Hepatocyte (in vitro differentiated cells): ENCODE results near the gene MID1. TPM values are rescaled to one million over a fixed set of nuclear protein-coding genes. Genes with fewer than 3 reads are reported as not detected.

ENCODE experiments used
- DNase-seq: peaks from one replicate; pipeline ENCODE4 v3.0.0-alpha.2; 2016; ENCODE audit warnings: low spot score
- H2AFZ ChIP-seq: fragments of 200-600 bp; sonication (generic); 2 replicates; pipeline ENCODE4 v1.6.0; 2016; ENCODE audit warnings: antibody characterized with exemption, mild to moderate bottlenecking
- H3K27ac ChIP-seq: fragments of 200-600 bp; sonication (generic); 2 replicates; pipeline ENCODE4 v1.5.1; 2016; ENCODE audit warnings: mild to moderate bottlenecking
- H3K27me3 ChIP-seq: fragments of 200-600 bp; sonication (generic); 2 replicates; pipeline ENCODE4 v1.6.1; 2016
- H3K36me3 ChIP-seq: fragments of 200-600 bp; sonication (generic); replicated peaks from 2 replicates; pipeline ENCODE4 v1.5.1; 2016; ENCODE audit warnings: low read depth; ENCODE audit not compliant: insufficient read depth
- H3K4me1 ChIP-seq: fragments of 200-600 bp; sonication (generic); 2 replicates; pipeline ENCODE4 v1.5.1; 2016; ENCODE audit warnings: mild to moderate bottlenecking, moderate library complexity; ENCODE audit not compliant: insufficient read depth
- H3K4me2 ChIP-seq: fragments of 200-600 bp; sonication (generic); 2 replicates; pipeline ENCODE4 v1.6.0; 2016
- H3K4me3 ChIP-seq: fragments of 200-600 bp; sonication (generic); 2 replicates; pipeline ENCODE4 v1.5.1; 2016; ENCODE audit warnings: mild to moderate bottlenecking
- H3K79me2 ChIP-seq: fragments of 200-600 bp; sonication (generic); 2 replicates; pipeline ENCODE4 v1.6.0; 2017; ENCODE audit warnings: mild to moderate bottlenecking
- H3K9me2 ChIP-seq: fragments of 200-600 bp; sonication (generic); replicated peaks from 2 replicates; pipeline ENCODE4 v1.6.0; 2017; ENCODE audit warnings: mild to moderate bottlenecking; ENCODE audit not compliant: insufficient read depth
- H3K9me3 ChIP-seq: fragments of 200-600 bp; sonication (generic); 2 replicates; pipeline ENCODE4 v1.5.1; 2016; ENCODE audit warnings: low read depth, mild to moderate bottlenecking
- H4K20me1 ChIP-seq: fragments of 200-600 bp; sonication (generic); 2 replicates; pipeline ENCODE4 v1.6.0; 2016; ENCODE audit warnings: mild to moderate bottlenecking; ENCODE audit not compliant: insufficient read depth, poor library complexity, severe bottlenecking
- CTCF ChIP-seq: fragments of 200-600 bp; sonication (generic); IDR thresholded peaks from 2 replicates; pipeline ENCODE4 v1.5.1; 2016; ENCODE audit warnings: antibody characterized with exemption, mild to moderate bottlenecking; ENCODE audit not compliant: poor library complexity
- EZH2 ChIP-seq: fragments of 200-600 bp; sonication (generic); IDR thresholded peaks from 2 replicates; pipeline ENCODE4 v1.6.1; 2016; ENCODE audit warnings: antibody characterized with exemption, mild to moderate bottlenecking, borderline replicate concordance
- EZH2phosphoT487 ChIP-seq: fragments of 200-600 bp; sonication (generic); IDR thresholded peaks from one replicate; pipeline ENCODE4 v1.6.1; 2018; ENCODE audit warnings: antibody characterized with exemption, mild to moderate bottlenecking, low read depth, moderate library complexity; ENCODE audit not compliant: unreplicated experiment, severe bottlenecking
- WGBS: methylation state at CpG from one replicate; pipeline ENCODE4 v1.1.6; 2016; ENCODE audit warnings: low lambda C conversion rate; ENCODE audit errors: missing lambda C conversion rate; 5-methylcytosine and 5-hydroxymethylcytosine counted together
- polyA plus RNA-seq: library from polyadenylated mRNA; unstranded; fragments of >200 nt; fragmentation: Nextera tagmentation; extraction: Ambion mirVana; gene quantifications from 2 replicates; pipeline ENCODE4 v1.2.1, GENCODE V29; 2016
- total RNA-seq: library from RNA; depleted of rRNA; stranded (reverse); fragments of >200 nt; gene quantifications from 2 replicates; pipeline ENCODE4 v1.2.3, GENCODE V29; 2014

The MID1 gene
- total and polyA plus RNA-seq, 2 experiments from 2014 or later, result 21.1 to 21.3 TPM

- no peaks in the 10 kb centered on the region for H3K9me2 ChIP-seq
- no peak overlapping the region for H2AFZ ChIP-seq
- H4K20me1 ChIP-seq, result no peaks in the 10 kb centered on the region
- H3K9me3 ChIP-seq, result no peaks in the 10 kb centered on the region
- no peak for DNase-seq
- WGBS, result 74% methylated on average over 3 of the region's 3 CpGs
- H3K4me1 ChIP-seq, result no peaks in the 10 kb centered on the region
- TF ChIP-seq EZH2 (no peak), CTCF (no peak)
- H3K36me3 ChIP-seq, result no peaks in the 10 kb centered on the region
- H3K4me3 ChIP-seq, result no peak overlapping the region
- H3K79me2 ChIP-seq, result no peaks in the 10 kb centered on the region
- H3K27ac ChIP-seq, result no peak overlapping the region
- no peak overlapping the region for H3K4me2 ChIP-seq
- H3K27me3 ChIP-seq, result no peaks in the 10 kb centered on the region
Measured at GRCh38 chrX:10486373-10486772, 134.0 kb downstream of the MID1 start.

GRCh38 chrX:10485326-10485725 is 135.1 kb downstream of the MID1 start:
- WGBS, result 50% methylated on average over 3 of the region's 3 CpGs
- TF ChIP-seq CTCF (no peak), EZH2 (no peak), EZH2phosphoT487 (no peak)
- no peaks in the 10 kb centered on the region for H3K27me3 ChIP-seq

GRCh38 chrX:10484683-10485247 is 135.6 kb downstream of the MID1 start:
- Histone ChIP-seq H3K79me2 (no peaks in the 10 kb centered on the region), H3K27me3 (no peaks in the 10 kb centered on the region), H3K27ac (no peak overlapping the region), H3K4me3 (no peak overlapping the region), H3K9me2 (no peaks in the 10 kb centered on the region), H3K9me3 (no peaks in the 10 kb centered on the region), H3K4me2 (no peak overlapping the region), H3K36me3 (no peaks in the 10 kb centered on the region), H4K20me1 (no peaks in the 10 kb centered on the region), H3K4me1 (no peaks in the 10 kb centered on the region), H2AFZ (no peak overlapping the region)
- no peak for DNase-seq
- 73% methylated on average over 7 of the region's 7 CpGs for WGBS
- no peak for TF ChIP-seq EZH2phosphoT487
- no peak for TF ChIP-seq CTCF
- TF ChIP-seq EZH2, result no peak

More at GRCh38 chrX:10485326-10485725, 135.1 kb downstream of the MID1 start:
- Histone ChIP-seq H3K4me2 (no peak overlapping the region), H2AFZ (no peak overlapping the region), H3K36me3 (no peaks in the 10 kb centered on the region), H3K79me2 (no peaks in the 10 kb centered on the region), H4K20me1 (no peaks in the 10 kb centered on the region), H3K27ac (peak overlapping the region; percentile 17), H3K9me2 (no peaks in the 10 kb centered on the region), H3K4me3 (no peak overlapping the region), H3K4me1 (no peaks in the 10 kb centered on the region), H3K9me3 (no peaks in the 10 kb centered on the region)
- no peak for DNase-seq
